ENCODE measurements around the gene MND1. TPM values are rescaled to one million over a fixed set of nuclear protein-coding genes. Genes with fewer than 3 reads are reported as not detected.
A peak's percentile ranks its signal among the peaks of the same experiment; 100 is the strongest.

Gene MND1
- total RNA-seq, 1 donor from 2014 or later, result 74.6 TPM

DNA sequence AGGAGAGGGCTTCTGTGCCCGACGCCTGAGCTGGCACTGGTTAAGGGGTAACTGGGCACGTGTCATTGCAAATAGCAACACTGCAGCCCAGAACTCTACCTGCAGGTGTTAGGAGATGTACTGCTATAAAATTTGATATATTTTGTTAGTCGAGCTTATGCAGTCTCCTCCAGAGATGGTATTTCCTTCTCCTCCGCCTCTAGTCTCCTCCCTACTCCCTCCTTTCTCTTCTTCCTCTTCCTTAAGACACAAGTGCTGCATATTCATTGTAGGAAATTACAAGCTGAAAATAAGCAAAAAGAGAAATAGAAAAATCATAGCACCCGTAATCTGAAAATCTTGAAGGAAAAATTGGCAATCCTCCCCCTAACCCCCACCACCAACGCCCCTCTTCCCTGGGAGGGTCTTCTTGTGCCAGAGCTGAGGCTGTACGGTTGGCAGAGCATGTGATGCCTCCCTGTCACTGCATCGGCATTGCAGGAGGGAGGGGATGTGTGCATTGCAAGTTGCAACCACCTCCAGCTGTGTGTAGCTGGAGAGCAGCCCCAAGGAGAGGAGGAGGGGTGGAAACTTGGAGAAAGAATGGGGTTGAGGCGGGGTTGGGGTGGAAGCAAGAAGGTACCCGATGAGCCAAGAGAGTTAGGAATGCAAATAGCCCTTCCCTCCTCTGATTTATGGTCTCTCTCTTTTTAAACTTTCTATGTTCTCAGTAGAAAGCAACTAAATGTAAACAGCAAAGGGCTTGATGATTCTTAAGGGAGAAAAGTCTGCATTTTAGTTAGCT is 48.3 kb upstream of the MND1 start:
- Mint-ChIP-seq H3K27ac (peak overlapping the region; percentile 91), H3K4me3 (no peak overlapping the region), H3K27me3 (ENCODE audit: insufficient read depth, low read depth) (peaks cover 6% of the 10 kb centered on the region), H3K36me3 (peaks cover 81% of the 10 kb centered on the region), H3K9me3 (peaks cover 20% of the 10 kb centered on the region), H3K4me1 (peaks cover 23% of the 10 kb centered on the region)
- peaks cover 10% of the 10 kb centered on the region for H3K4me1 ChIP-seq
- H3K9me3 ChIP-seq (ENCODE audit: low read depth), result no peaks in the 10 kb centered on the region
- TF ChIP-seq EZH2phosphoT487 (IDR thresholded peaks at IDR 0.05) (no peak), EZH2 (IDR thresholded peaks at IDR 0.05) (no peak)
- TF ChIP-seq, protein P1, sequence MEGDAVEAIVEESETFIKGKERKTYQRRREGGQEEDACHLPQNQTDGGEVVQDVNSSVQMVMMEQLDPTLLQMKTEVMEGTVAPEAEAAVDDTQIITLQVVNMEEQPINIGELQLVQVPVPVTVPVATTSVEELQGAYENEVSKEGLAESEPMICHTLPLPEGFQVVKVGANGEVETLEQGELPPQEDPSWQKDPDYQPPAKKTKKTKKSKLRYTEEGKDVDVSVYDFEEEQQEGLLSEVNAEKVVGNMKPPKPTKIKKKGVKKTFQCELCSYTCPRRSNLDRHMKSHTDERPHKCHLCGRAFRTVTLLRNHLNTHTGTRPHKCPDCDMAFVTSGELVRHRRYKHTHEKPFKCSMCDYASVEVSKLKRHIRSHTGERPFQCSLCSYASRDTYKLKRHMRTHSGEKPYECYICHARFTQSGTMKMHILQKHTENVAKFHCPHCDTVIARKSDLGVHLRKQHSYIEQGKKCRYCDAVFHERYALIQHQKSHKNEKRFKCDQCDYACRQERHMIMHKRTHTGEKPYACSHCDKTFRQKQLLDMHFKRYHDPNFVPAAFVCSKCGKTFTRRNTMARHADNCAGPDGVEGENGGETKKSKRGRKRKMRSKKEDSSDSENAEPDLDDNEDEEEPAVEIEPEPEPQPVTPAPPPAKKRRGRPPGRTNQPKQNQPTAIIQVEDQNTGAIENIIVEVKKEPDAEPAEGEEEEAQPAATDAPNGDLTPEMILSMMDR (IDR thresholded peaks at IDR 0.05), result no peak
- H3K36me3 ChIP-seq, result no peaks in the 10 kb centered on the region
- H3F3A ChIP-seq (ENCODE audit: low read depth), result no peaks in the 10 kb centered on the region
- no peak overlapping the region for H2AFZ ChIP-seq (replicated peaks)
- H3K9ac ChIP-seq, result no peak overlapping the region
- DNase-seq (ENCODE audit: low spot score), result peak; percentile 11
- H3K79me2 ChIP-seq (ENCODE audit: low read depth), result peaks cover 33% of the 10 kb centered on the region
- H3K27ac ChIP-seq, result no peak overlapping the region
- no peaks in the 10 kb centered on the region for H3K27me3 ChIP-seq
- H3K4me2 ChIP-seq, result no peak overlapping the region
- H3K4me3 ChIP-seq, result no peak overlapping the region
- peaks cover 6% of the 10 kb centered on the region for H4K20me1 ChIP-seq (ENCODE audit: low read depth)

DNA sequence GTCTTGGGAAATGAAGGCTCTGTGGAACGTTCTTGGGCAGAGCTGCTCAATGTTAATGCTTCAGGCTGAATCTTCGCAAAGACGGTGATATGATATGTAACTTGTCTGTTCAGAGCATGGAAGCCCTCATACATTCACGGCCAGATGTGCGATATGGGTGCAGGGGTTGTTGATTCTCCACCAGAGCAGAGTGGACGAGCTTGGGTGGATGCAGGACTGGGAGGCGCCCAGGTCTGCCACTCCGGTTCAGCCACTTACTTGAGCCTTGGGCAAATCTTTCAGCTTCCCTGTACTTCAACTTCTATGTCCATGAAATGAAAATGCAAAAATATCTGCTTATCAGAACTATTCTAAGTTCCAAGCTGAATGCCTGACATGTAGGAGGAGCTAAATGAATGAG is 47.4 kb upstream of the MND1 start:
- Histone ChIP-seq H3F3A (ENCODE audit: low read depth) (no peaks in the 10 kb centered on the region), H3K36me3 (peaks cover 4% of the 10 kb centered on the region), H3K4me2 (no peak overlapping the region), H3K4me1 (peaks cover 10% of the 10 kb centered on the region), H3K4me3 (no peak overlapping the region), H2AFZ (replicated peaks) (no peak overlapping the region), H3K9me3 (ENCODE audit: low read depth) (no peaks in the 10 kb centered on the region), H3K9ac (no peak overlapping the region), H4K20me1 (ENCODE audit: low read depth) (peaks cover 6% of the 10 kb centered on the region), H3K79me2 (ENCODE audit: low read depth) (peaks cover 41% of the 10 kb centered on the region), H3K27me3 (no peaks in the 10 kb centered on the region), H3K27ac (no peak overlapping the region)
- H3K9me3 Mint-ChIP-seq, result peaks cover 29% of the 10 kb centered on the region
- H3K4me3 Mint-ChIP-seq, result no peak overlapping the region
- no peak overlapping the region for H3K27ac Mint-ChIP-seq
- H3K27me3 Mint-ChIP-seq (ENCODE audit: insufficient read depth, low read depth), result peaks cover 6% of the 10 kb centered on the region
- H3K4me1 Mint-ChIP-seq, result peaks cover 23% of the 10 kb centered on the region
- peaks cover 83% of the 10 kb centered on the region for H3K36me3 Mint-ChIP-seq
- TF ChIP-seq, protein P1 (IDR thresholded peaks at IDR 0.05), result no peak
- no peak for DNase-seq (ENCODE audit: low spot score)

DNA sequence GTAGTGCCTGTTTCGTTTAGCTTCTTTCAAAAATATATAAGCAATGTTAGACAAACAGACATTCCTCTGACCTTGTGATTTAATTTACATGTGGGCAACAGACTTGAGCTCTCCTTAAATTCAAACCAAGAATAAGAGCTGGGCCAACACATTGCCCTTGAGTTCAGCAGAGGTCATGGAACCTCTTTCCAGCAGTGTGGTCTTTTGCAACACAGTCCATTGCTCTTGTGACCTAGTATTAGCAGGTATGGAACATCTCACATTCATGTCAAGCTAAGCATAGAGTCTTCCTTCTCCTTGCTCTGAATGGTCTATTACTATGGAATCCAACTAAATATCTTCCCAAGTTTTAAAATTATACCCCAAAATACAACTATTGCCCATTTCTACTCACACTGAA is 33.7 kb upstream of the MND1 start:
- Mint-ChIP-seq H3K27me3 (ENCODE audit: insufficient read depth, low read depth) (no peaks in the 10 kb centered on the region), H3K4me3 (no peak overlapping the region), H3K9me3 (peaks cover 4% of the 10 kb centered on the region), H3K27ac (no peak overlapping the region), H3K36me3 (peaks cover 49% of the 10 kb centered on the region), H3K4me1 (no peaks in the 10 kb centered on the region)
- peaks cover 8% of the 10 kb centered on the region for H3F3A ChIP-seq (ENCODE audit: low read depth)
- no peaks in the 10 kb centered on the region for H3K27me3 ChIP-seq
- no peak overlapping the region for H3K4me3 ChIP-seq
- no peaks in the 10 kb centered on the region for H3K4me1 ChIP-seq
- no peak overlapping the region for H2AFZ ChIP-seq (replicated peaks)
- no peak overlapping the region for H3K9ac ChIP-seq
- no peaks in the 10 kb centered on the region for H3K79me2 ChIP-seq (ENCODE audit: low read depth)
- no peak overlapping the region for H3K27ac ChIP-seq
- no peak for TF ChIP-seq EZH2phosphoT487 (IDR thresholded peaks at IDR 0.05)
- TF ChIP-seq EZH2 (IDR thresholded peaks at IDR 0.05), result no peak
- TF ChIP-seq, protein P1 (IDR thresholded peaks at IDR 0.05), result no peak
- no peak overlapping the region for H3K4me2 ChIP-seq
- no peaks in the 10 kb centered on the region for H4K20me1 ChIP-seq (ENCODE audit: low read depth)
- H3K9me3 ChIP-seq (ENCODE audit: low read depth), result no peaks in the 10 kb centered on the region
- DNase-seq (ENCODE audit: low spot score), result no peak
- peaks cover 3% of the 10 kb centered on the region for H3K36me3 ChIP-seq

Measured in neural progenitor cell (in vitro differentiated cells).